SJSA1 (cell line): Measurements from ENCODE around the gene ANKRD2. TPM values are rescaled to one million over a fixed set of nuclear protein-coding genes. Genes with fewer than 3 reads are reported as not detected.

ENCODE experiments used
- DNase-seq, 2 experiments: peaks; one replicate each; pipeline ENCODE4 v3.0.0-alpha.2; 2015 to 2020; ENCODE audit warnings: low spot score in 2 of 2, low read depth in 1 of 2
- H3K27ac ChIP-seq: fragments of 250-450 bp; sonication (Bioruptor Pico); 2 replicates; pipeline ENCODE4 v1.5.1; 2020; ENCODE audit warnings: mild to moderate bottlenecking, moderate library complexity
- H3K27me3 ChIP-seq: fragments of 250-450 bp; sonication (Bioruptor Pico); replicated peaks from 2 replicates; pipeline ENCODE4 v1.5.1; 2020; ENCODE audit warnings: mild to moderate bottlenecking, moderate library complexity
- H3K36me3 ChIP-seq: fragments of 250-450 bp; sonication (Bioruptor Pico); 2 replicates; pipeline ENCODE4 v1.5.1; 2020; ENCODE audit warnings: mild to moderate bottlenecking
- H3K4me1 ChIP-seq: fragments of 250-450 bp; sonication (Bioruptor Pico); replicated peaks from 2 replicates; pipeline ENCODE4 v1.6.1; 2021; ENCODE audit warnings: mild to moderate bottlenecking
- H3K4me3 ChIP-seq: fragments of 250-450 bp; sonication (Bioruptor Pico); 2 replicates; pipeline ENCODE4 v1.5.1; 2020; ENCODE audit warnings: mild to moderate bottlenecking
- H3K9me3 ChIP-seq: fragments of 250-450 bp; sonication (Bioruptor Pico); replicated peaks from 2 replicates; pipeline ENCODE4 v1.5.1; 2020; ENCODE audit warnings: mild to moderate bottlenecking
- total RNA-seq: library from RNA; depleted of rRNA; stranded (reverse); fragments of >200 nt; shearing (Covaris generic); gene quantifications from 2 replicates; pipeline ENCODE4 v1.2.3, GENCODE V29; 2014

The ANKRD2 gene
- total RNA-seq, 1 experiment from 2014 or later = not detected

GRCh38 chr10:97601268-97602215 lies 29.0 kb downstream of the ANKRD2 start:
- DNase-seq = no peak
- Histone ChIP-seq H3K9me3 (no peaks in the 10 kb centered on the region), H3K36me3 (no peaks in the 10 kb centered on the region), H3K27ac (no peak overlapping the region), H3K4me3 (no peak overlapping the region), H3K27me3 (no peaks in the 10 kb centered on the region), H3K4me1 (peaks cover 15% of the 10 kb centered on the region)

GRCh38 chr10:97607095-97607636 lies 34.6 kb downstream of the ANKRD2 start:
- Histone ChIP-seq H3K27me3 (no peaks in the 10 kb centered on the region), H3K4me1 (no peaks in the 10 kb centered on the region), H3K9me3 (no peaks in the 10 kb centered on the region), H3K4me3 (no peak overlapping the region), H3K27ac (no peak overlapping the region), H3K36me3 (no peaks in the 10 kb centered on the region)
- DNase-seq = no peak

GRCh38 chr10:97608991-97609561 lies 36.5 kb downstream of the ANKRD2 start:
- Histone ChIP-seq H3K27ac (no peak overlapping the region), H3K9me3 (no peaks in the 10 kb centered on the region), H3K27me3 (no peaks in the 10 kb centered on the region), H3K36me3 (no peaks in the 10 kb centered on the region), H3K4me3 (no peak overlapping the region), H3K4me1 (no peaks in the 10 kb centered on the region)
- DNase-seq = no peak

- Histone ChIP-seq H3K4me3 (no peak overlapping the region), H3K36me3 (no peaks in the 10 kb centered on the region), H3K27me3 (no peaks in the 10 kb centered on the region), H3K9me3 (no peaks in the 10 kb centered on the region), H3K4me1 (no peaks in the 10 kb centered on the region), H3K27ac (no peak overlapping the region)
- no peak for DNase-seq
Measured at GRCh38 chr10:97611473-97611872, 38.9 kb downstream of the ANKRD2 start.

- DNase-seq = peak in 1 of 2 experiments; percentile 31
- Histone ChIP-seq H3K4me3 (no peak overlapping the region), H3K27ac (no peak overlapping the region), H3K27me3 (no peaks in the 10 kb centered on the region), H3K9me3 (no peaks in the 10 kb centered on the region), H3K36me3 (no peaks in the 10 kb centered on the region), H3K4me1 (no peaks in the 10 kb centered on the region)
Measured at GRCh38 chr10:97612386-97612785, 39.8 kb downstream of the ANKRD2 start.

- H3K27me3 ChIP-seq = no peaks in the 10 kb centered on the region
Measured at GRCh38 chr10:97618285-97618684, 45.7 kb downstream of the ANKRD2 start.

GRCh38 chr10:97618733-97619132 lies 46.2 kb downstream of the ANKRD2 start:
- H3K9me3 ChIP-seq = no peaks in the 10 kb centered on the region
- no peak for DNase-seq
- no peak overlapping the region for H3K4me3 ChIP-seq
- no peaks in the 10 kb centered on the region for H3K27me3 ChIP-seq
- no peaks in the 10 kb centered on the region for H3K4me1 ChIP-seq
- H3K27ac ChIP-seq = no peak overlapping the region
- no peaks in the 10 kb centered on the region for H3K36me3 ChIP-seq

More at GRCh38 chr10:97618285-97618684, 45.7 kb downstream of the ANKRD2 start:
- H3K27ac ChIP-seq = no peak overlapping the region
- H3K4me3 ChIP-seq = no peak overlapping the region
- DNase-seq = no peak
- H3K9me3 ChIP-seq = no peaks in the 10 kb centered on the region
- H3K4me1 ChIP-seq = no peaks in the 10 kb centered on the region
- H3K36me3 ChIP-seq = no peaks in the 10 kb centered on the region

GRCh38 chr10:97623277-97623676 lies 50.7 kb downstream of the ANKRD2 start:
- no peak for DNase-seq
- Histone ChIP-seq H3K36me3 (no peaks in the 10 kb centered on the region), H3K27ac (no peak overlapping the region), H3K4me3 (no peak overlapping the region), H3K9me3 (no peaks in the 10 kb centered on the region), H3K4me1 (no peaks in the 10 kb centered on the region), H3K27me3 (no peaks in the 10 kb centered on the region)

- Histone ChIP-seq H3K4me3 (no peak overlapping the region), H3K27ac (no peak overlapping the region), H3K27me3 (no peaks in the 10 kb centered on the region), H3K4me1 (no peaks in the 10 kb centered on the region), H3K36me3 (no peaks in the 10 kb centered on the region), H3K9me3 (no peaks in the 10 kb centered on the region)
- DNase-seq = no peak
Measured at GRCh38 chr10:97627731-97628130, 55.2 kb downstream of the ANKRD2 start.

- Histone ChIP-seq H3K9me3 (no peaks in the 10 kb centered on the region), H3K36me3 (no peaks in the 10 kb centered on the region), H3K4me3 (no peak overlapping the region), H3K4me1 (no peaks in the 10 kb centered on the region), H3K27me3 (no peaks in the 10 kb centered on the region), H3K27ac (no peak overlapping the region)
- DNase-seq = no peak
Measured at GRCh38 chr10:97628228-97628627, 55.6 kb downstream of the ANKRD2 start.

- Histone ChIP-seq H3K27me3 (no peaks in the 10 kb centered on the region), H3K4me1 (peaks cover 4% of the 10 kb centered on the region), H3K36me3 (no peaks in the 10 kb centered on the region), H3K27ac (no peak overlapping the region), H3K4me3 (no peak overlapping the region), H3K9me3 (no peaks in the 10 kb centered on the region)
- DNase-seq = no peak
Measured at GRCh38 chr10:97629289-97629688, 56.7 kb downstream of the ANKRD2 start.

- no peaks in the 10 kb centered on the region for H3K9me3 ChIP-seq
- H3K36me3 ChIP-seq = no peaks in the 10 kb centered on the region
- no peaks in the 10 kb centered on the region for H3K27me3 ChIP-seq
- no peak for DNase-seq
- no peak overlapping the region for H3K4me3 ChIP-seq
- no peak overlapping the region for H3K27ac ChIP-seq
- H3K4me1 ChIP-seq = peaks cover 4% of the 10 kb centered on the region
Measured at GRCh38 chr10:97631098-97631497, 58.5 kb downstream of the ANKRD2 start.

GRCh38 chr10:97632949-97633884 lies 60.6 kb downstream of the ANKRD2 start, which contains the start of gene MORN4:
Gene MORN4 (minus strand): TSS chr10:97633500. CDS start chr10:97619653, 13,847 bp downstream.
- peak; percentile 86 to 94 for DNase-seq
- H3K27ac ChIP-seq = no peak within 1 kb of the TSS
- H3K27me3 ChIP-seq = no peaks in the 10 kb centered on the region

More at GRCh38 chr10:97632949-97633884, 60.6 kb downstream of the ANKRD2 start, which contains the start of gene MORN4:
- Histone ChIP-seq H3K4me1 (peaks cover 4% of the 10 kb centered on the region), H3K36me3 (no peaks in the 10 kb centered on the region), H3K4me3 (peak within 1 kb of the TSS; percentile 66), H3K9me3 (no peaks in the 10 kb centered on the region)
